ENCODE results near the gene ADM. TPM values are rescaled to one million over a fixed set of nuclear protein-coding genes. Genes with fewer than 3 reads are reported as not detected.

Gene ADM
- total and polyA plus RNA-seq, 4 donors: 9.7 to 33.1 (median 22.7) TPM

- Histone ChIP-seq H3K27me3 (ENCODE audit: control insufficient read depth in 4 of 4, insufficient read depth in 4 of 4, low read length in 3 of 4) (no peaks in the 10 kb centered on the region), H3K36me3 (ENCODE audit: control insufficient read depth in 4 of 4, insufficient read depth in 3 of 4, low read depth in 1 of 4, low read length in 3 of 4) (no peaks in the 10 kb centered on the region), H3K9me3 (ENCODE audit: control insufficient read depth in 4 of 4, low read length in 3 of 4) (no peaks in the 10 kb centered on the region), H3K27ac (ENCODE audit: low read depth in 1 of 2, low read length in 2 of 2) (no peak overlapping the region), H3K9ac (ENCODE audit: low read depth in 1 of 2, low read length in 2 of 2) (no peak overlapping the region), H3K4me3 (ENCODE audit: low read depth in 1 of 3, low read length in 3 of 3) (no peak overlapping the region), H3K4me1 (ENCODE audit: control insufficient read depth in 4 of 4, insufficient read depth in 4 of 4, low read length in 3 of 4) (peaks cover 13 to 32% (median 24%) of the 10 kb centered on the region in 4 donors)
- TF ChIP-seq YY1 (IDR thresholded peaks at IDR 0.05): no peak
- no peak for TF ChIP-seq FOXA1 (IDR thresholded peaks at IDR 0.05)
- no peak for TF ChIP-seq ATF3 (IDR thresholded peaks at IDR 0.05)
- TF ChIP-seq SP1 (IDR thresholded peaks at IDR 0.05): no peak
- no peak for TF ChIP-seq CTCF (IDR thresholded peaks at IDR 0.05; ENCODE audit: low read depth, low read length, missing input control)
- no peak for TF ChIP-seq RAD21 (IDR thresholded peaks at IDR 0.05)
- no peak for TF ChIP-seq GABPA (IDR thresholded peaks at IDR 0.05 in 1 of 2, conservative IDR thresholded peaks at IDR 0.05 in 1 of 2)
- no peak for TF ChIP-seq HNF4A (conservative IDR thresholded peaks at IDR 0.05)
- TF ChIP-seq TAF1 (conservative IDR thresholded peaks at IDR 0.05): no peak
- DNase-seq (ENCODE audit: low spot score): no peak
- WGBS: 95% methylated on average over 4 of the region's 4 CpGs
These were observed 16.0 kb downstream of the ADM start for GRCh38 chr11:10320736-10321465.

DNA sequence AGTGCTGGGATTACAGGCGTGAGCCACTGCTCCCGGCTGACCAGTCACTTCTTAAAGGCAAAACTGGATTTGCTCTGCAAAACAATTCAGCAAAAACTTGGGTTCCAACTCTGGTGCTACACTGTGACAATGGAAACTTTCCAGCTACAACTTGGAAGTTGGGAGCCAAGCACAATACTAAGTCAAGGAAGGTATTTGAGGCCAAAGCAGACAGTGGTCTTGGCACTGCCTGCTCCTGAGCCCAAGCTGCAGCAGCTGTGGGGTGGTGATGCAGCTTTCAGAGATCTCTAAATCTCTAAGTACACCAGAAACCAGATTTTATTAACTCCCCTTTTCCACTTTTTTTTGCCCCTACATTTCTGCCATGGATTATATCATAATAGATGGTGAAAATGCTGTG, 17.5 kb downstream of the ADM start:
- Histone ChIP-seq H3K9ac (ENCODE audit: low read depth in 1 of 2, low read length in 2 of 2) (peak overlapping the region; percentile 21 to 42), H3K9me3 (ENCODE audit: control insufficient read depth in 4 of 4, low read length in 3 of 4) (no peaks in the 10 kb centered on the region), H3K27me3 (ENCODE audit: control insufficient read depth in 4 of 4, insufficient read depth in 4 of 4, low read length in 3 of 4) (no peaks in the 10 kb centered on the region), H3K4me3 (ENCODE audit: low read depth in 1 of 3, low read length in 3 of 3) (peak overlapping the region in 1 of 3 donors; percentile 30), H3K27ac (ENCODE audit: low read depth in 1 of 2, low read length in 2 of 2) (peak overlapping the region; percentile 58 to 82), H3K36me3 (ENCODE audit: control insufficient read depth in 4 of 4, insufficient read depth in 3 of 4, low read depth in 1 of 4, low read length in 3 of 4) (no peaks in the 10 kb centered on the region), H3K4me1 (ENCODE audit: control insufficient read depth in 4 of 4, insufficient read depth in 4 of 4, low read length in 3 of 4) (peaks cover 16 to 47% (median 38%) of the 10 kb centered on the region in 4 donors)
- 68% methylated on average over 2 of the region's 2 CpGs for WGBS
- no peak for DNase-seq (ENCODE audit: low spot score)
- no peak for TF ChIP-seq ATF3 (IDR thresholded peaks at IDR 0.05)
- no peak for TF ChIP-seq GABPA (IDR thresholded peaks at IDR 0.05 in 1 of 2, conservative IDR thresholded peaks at IDR 0.05 in 1 of 2)
- no peak for TF ChIP-seq YY1 (IDR thresholded peaks at IDR 0.05)
- TF ChIP-seq JUND (IDR thresholded peaks at IDR 0.05): no peak
- no peak for TF ChIP-seq SP1 (IDR thresholded peaks at IDR 0.05)
- TF ChIP-seq CTCF (IDR thresholded peaks at IDR 0.05; ENCODE audit: low read depth, low read length, missing input control): no peak
- no peak for TF ChIP-seq TAF1 (conservative IDR thresholded peaks at IDR 0.05)
- no peak for TF ChIP-seq MAX (IDR thresholded peaks at IDR 0.05)
- TF ChIP-seq NR2F2 (IDR thresholded peaks at IDR 0.05): no peak
- no peak for TF ChIP-seq HNF4A (conservative IDR thresholded peaks at IDR 0.05)
- TF ChIP-seq, protein P1, sequence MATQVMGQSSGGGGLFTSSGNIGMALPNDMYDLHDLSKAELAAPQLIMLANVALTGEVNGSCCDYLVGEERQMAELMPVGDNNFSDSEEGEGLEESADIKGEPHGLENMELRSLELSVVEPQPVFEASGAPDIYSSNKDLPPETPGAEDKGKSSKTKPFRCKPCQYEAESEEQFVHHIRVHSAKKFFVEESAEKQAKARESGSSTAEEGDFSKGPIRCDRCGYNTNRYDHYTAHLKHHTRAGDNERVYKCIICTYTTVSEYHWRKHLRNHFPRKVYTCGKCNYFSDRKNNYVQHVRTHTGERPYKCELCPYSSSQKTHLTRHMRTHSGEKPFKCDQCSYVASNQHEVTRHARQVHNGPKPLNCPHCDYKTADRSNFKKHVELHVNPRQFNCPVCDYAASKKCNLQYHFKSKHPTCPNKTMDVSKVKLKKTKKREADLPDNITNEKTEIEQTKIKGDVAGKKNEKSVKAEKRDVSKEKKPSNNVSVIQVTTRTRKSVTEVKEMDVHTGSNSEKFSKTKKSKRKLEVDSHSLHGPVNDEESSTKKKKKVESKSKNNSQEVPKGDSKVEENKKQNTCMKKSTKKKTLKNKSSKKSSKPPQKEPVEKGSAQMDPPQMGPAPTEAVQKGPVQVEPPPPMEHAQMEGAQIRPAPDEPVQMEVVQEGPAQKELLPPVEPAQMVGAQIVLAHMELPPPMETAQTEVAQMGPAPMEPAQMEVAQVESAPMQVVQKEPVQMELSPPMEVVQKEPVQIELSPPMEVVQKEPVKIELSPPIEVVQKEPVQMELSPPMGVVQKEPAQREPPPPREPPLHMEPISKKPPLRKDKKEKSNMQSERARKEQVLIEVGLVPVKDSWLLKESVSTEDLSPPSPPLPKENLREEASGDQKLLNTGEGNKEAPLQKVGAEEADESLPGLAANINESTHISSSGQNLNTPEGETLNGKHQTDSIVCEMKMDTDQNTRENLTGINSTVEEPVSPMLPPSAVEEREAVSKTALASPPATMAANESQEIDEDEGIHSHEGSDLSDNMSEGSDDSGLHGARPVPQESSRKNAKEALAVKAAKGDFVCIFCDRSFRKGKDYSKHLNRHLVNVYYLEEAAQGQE (IDR thresholded peaks at IDR 0.05): no peak
- no peak for TF ChIP-seq ZBTB33 (IDR thresholded peaks at IDR 0.05)
- TF ChIP-seq HNF4G (IDR thresholded peaks at IDR 0.05): no peak
- TF ChIP-seq RXRA (IDR thresholded peaks at IDR 0.05): no peak
- TF ChIP-seq EGR1 (IDR thresholded peaks at IDR 0.05; ENCODE audit: low read depth in 2 of 2): no peak
- TF ChIP-seq FOXA2 (IDR thresholded peaks at IDR 0.05): no peak
- TF ChIP-seq FOXA1 (IDR thresholded peaks at IDR 0.05): no peak
- no peak for TF ChIP-seq RAD21 (IDR thresholded peaks at IDR 0.05)

Data from liver (tissue), 9 donors.